Erythroblast (primary cell): ENCODE measurements around the gene TRIO.

Experiments
- GATA1 ChIP-seq: IDR thresholded peaks from 2 replicates; pipeline ENCODE4 v1.6.1; 2011; ENCODE audit warnings: low read depth, mild to moderate bottlenecking, control low read depth, low read length, moderate library complexity
- POLR2A ChIP-seq: IDR thresholded peaks from 2 replicates; pipeline ENCODE4 v1.6.1; 2011; ENCODE audit warnings: mild to moderate bottlenecking, low read length

DNA sequence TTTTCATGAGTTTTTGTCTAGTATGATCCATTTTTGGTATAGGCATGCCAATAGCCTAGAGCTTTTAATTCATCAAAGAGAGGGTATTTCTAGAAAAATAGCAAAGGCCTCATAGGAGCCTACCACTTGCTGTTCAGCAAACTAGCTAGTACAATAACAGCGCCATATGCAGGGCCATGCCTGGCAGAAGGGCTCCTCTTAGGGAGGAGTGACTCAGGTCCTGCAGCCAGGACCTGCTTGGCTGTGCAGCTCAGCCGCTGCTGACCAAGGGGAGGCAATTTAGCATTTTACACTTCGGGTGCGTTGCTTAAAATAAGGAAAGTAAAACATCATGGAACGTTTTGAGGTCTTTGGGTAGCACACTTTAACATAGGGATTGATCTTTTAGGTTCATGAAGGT, 100.6 kb downstream of the TRIO start:
- TF ChIP-seq POLR2A (no peak), GATA1 (no peak)
